ENCODE data around the gene TIGD3.
"Not testable (repeated sequence)": the region's sequence is repeated elsewhere in the genome, so short reads cannot be mapped to it uniquely, and the experiment has no call there.

TIGD3 gene

GRCh38 chr11:65327021-65327420 is 27.5 kb upstream of the TIGD3 start:
- DNase-seq = no peak

GRCh38 chr11:65329478-65329877 is 25.1 kb upstream of the TIGD3 start:
- no peak for DNase-seq

- DNase-seq = peak; percentile 79
Measured at GRCh38 chr11:65329944-65330403, 24.6 kb upstream of the TIGD3 start.

- DNase-seq = no peak
Measured at GRCh38 chr11:65330544-65330943, 24.0 kb upstream of the TIGD3 start.

- DNase-seq = not testable (repeated sequence)
Measured at GRCh38 chr11:65332591-65332990, 22.0 kb upstream of the TIGD3 start.

DNA sequence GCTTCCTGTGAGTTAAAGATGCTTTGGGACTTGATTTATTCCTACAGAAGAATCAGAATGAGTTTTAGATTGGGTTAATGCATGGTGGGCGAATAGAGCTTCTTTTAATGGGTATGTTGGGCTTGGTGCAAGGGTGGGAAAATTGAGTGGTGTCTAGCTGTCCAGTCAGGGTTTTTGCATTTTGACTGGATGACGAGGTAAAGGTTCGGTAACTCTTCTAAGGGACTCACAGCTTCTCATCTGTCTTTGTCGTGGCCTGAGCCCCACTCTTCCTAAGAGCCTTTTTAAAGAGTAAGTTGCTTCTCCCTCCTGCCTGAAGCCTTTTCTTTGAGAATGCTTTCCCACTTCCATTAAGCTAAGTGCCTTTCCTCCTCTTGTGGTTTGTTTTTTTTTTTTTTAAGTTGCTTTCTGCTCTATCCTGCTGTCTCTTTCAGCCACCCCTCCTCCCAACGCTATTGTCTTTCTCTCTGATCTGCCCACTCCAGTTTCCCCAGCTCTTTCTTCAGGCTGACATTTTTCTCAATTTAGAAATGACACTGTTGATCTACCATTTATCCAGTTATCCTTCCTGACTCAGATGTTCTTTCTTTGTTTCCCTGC is 19.8 kb upstream of the TIGD3 start:
- DNase-seq = no peak

DNA sequence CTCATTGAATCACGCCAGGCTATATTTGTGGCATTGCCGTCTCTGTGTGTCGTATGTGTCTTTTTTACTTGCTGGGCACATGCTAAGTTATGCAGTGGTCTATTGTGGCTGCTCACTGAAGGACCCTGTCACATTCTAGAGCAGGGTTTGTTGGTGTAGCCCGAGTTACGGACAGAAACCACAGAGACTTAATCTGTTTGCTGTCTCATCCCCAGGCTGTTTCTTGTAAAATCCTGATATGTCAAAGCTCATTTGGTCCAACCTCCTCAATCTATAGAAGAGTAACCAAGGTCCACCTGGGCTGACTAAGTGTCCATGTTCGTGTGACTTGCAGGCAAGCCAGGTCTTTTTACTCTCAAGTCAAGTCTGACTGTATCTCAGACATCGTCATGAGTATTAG is 15.9 kb upstream of the TIGD3 start:
- DNase-seq = no peak

DNA sequence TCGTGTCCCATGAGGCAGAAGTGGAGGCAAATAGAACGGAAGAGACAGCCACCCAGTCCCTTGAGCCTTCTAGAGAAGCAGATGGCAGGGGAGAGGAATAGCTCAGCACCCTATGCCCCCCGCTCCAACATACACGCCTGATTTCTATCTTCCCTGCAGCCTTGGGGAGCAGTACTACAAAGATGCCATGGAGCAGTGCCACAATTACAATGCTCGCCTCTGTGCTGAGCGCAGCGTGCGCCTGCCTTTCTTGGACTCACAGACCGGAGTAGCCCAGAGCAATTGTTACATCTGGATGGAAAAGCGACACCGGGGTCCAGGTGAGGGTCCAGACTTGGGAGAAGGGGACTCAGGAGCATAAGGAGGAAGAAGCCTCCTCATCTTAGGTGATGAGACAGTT is 14.3 kb upstream of the TIGD3 start:
- DNase-seq = no peak

DNA sequence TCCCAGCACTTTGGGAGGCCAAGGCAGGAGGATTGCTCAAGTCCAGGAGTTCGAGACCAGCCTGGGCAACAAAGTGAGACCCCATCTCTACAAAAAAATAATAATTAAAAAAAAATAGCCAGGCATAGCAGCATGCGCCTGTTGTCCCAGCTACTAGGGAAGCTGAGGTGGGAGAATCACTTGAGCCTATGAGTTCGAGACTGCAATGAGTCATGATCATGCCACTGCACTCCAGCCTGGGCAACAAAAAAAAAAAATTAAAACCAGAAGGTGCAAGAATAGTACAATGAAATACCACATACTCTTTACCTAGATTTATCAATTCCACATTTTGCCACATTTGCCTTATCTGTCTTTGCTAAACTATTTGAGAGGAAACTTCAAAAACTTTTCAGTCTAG is 12.7 kb upstream of the TIGD3 start:
- DNase-seq = no peak

GRCh38 chr11:65351511-65351910 is 3.0 kb upstream of the TIGD3 start:
- no peak for DNase-seq

- DNase-seq = no peak
Measured at GRCh38 chr11:65352783-65353182, 1.8 kb upstream of the TIGD3 start.

DNA sequence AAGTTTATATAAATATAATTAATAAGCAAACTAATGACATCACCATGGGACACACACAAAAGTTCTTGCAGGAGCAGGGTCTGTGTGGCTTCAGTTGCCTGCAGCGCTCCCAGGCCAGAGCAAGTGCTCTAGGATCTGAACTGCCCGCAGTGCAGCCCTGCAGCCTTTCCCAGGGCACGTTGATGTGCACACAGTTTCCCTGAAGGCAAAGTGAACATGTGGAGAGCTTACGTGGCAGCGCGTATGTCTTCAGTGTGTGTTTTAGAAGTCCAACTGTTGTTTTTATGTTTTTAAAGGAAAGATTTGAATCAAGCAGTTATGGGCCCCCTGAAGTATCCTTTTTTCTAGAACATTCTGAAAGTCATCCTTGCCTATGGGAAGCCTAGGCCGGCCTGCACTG is 1.2 kb upstream of the TIGD3 start:
- DNase-seq = no peak

DNA sequence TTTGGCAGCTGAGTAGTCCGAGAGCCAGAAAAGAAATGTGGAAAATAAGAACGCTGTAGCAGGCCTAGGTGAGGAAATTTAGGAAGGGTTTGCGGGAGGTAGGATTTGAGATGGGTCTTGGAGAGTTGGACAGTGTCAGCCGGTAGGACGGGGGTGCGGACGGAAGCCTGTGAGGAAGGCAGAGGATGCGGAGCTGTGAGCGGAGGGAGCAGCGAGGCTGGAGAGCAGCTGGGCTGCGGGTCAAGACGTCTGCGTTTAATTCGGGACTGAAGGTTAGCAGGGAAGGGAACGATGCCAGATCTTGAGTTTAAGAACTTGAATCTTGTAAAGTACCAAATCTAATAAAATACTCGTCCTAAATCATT is 669 bp upstream of the TIGD3 start:
- DNase-seq = no peak

- DNase-seq = peak; percentile 56
Measured at GRCh38 chr11:65355013-65355775, 643 bp downstream of the TIGD3 start.

GRCh38 chr11:65355776-65356393 is 1.3 kb downstream of the TIGD3 start:
- no peak for DNase-seq

DNA sequence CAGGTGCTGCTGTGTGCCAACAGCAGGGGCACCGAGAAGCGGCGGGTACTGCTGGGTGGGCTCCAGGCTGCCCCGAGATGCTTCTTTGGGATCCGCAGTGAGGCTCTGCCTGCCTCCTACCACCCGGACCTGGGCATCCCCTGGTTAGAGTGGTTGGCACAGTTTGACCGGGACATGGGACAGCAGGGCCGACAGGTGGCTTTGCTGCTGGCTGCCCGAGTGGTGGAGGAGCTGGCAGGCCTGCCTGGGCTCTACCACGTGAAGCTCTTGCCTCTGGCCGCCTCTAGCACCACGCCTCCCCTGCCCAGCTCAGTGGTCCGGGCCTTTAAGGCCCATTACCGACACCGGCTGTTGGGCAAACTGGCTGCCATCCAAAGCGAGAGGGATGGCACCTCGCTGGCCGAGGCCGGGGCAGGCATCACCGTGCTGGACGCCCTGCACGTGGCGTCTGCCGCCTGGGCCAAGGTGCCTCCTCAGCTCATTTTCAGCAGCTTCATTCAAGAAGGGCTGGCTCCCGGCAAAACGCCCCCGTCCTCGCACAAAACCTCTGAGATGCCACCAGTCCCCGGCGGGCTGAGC is 1.9 kb downstream of the TIGD3 start:
- no peak for DNase-seq

GRCh38 chr11:65357856-65358356 is 3.4 kb downstream of the TIGD3 start:
- DNase-seq = no peak

DNA sequence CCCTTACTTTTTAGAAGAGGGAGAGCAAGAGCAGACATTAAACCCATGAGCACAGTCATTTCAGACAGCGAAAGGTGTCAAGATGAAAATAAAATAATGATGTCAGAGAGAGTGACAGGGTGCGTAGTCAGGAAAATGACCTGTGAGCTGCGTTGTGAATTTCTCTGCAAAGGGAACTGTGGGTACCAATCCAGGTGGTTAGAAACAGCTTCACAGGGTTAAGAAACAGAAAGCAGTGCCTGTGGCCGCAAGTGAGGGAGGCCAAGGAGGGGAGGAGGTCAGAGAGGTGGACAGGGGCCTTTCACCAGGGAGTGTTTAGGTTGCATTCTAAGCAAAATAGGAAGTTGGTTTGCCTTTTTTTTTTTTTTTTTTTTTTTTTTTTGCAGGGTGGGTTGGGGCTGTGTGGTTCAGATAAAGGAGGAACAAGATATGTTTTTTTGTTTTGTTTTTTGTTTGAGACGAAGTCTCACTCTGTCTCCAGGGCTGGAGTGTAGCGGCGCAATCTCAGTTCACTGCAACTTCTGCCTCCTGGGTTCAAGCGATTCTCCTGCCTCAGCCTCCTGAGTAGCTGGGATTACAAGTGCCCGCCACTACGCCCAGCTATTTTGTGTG is 7.9 kb downstream of the TIGD3 start:
- DNase-seq = no peak

- no peak for DNase-seq
Measured at GRCh38 chr11:65362966-65363365, 8.4 kb downstream of the TIGD3 start.

DNA sequence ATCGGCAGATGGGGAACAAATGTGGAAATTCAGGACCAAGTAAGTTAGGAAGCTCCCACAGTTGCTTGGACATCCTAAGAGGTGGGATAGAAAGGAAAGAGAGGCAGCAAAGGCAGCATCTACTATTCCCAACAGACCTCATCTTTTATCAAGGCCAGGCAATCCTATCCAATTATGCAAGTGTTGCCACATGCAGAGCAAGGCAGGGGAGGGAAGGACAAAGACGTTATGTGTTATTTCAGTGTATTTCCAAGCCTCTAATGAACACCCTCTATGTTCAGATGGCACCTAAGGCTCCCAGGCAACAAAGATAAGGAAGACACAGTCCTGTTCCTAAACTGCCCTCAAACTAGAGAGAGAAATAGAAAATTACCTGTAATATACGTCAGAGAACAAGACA is 9.2 kb downstream of the TIGD3 start:
- DNase-seq = no peak

GRCh38 chr11:65366340-65366773 is 11.8 kb downstream of the TIGD3 start:
- DNase-seq = no peak

DNA sequence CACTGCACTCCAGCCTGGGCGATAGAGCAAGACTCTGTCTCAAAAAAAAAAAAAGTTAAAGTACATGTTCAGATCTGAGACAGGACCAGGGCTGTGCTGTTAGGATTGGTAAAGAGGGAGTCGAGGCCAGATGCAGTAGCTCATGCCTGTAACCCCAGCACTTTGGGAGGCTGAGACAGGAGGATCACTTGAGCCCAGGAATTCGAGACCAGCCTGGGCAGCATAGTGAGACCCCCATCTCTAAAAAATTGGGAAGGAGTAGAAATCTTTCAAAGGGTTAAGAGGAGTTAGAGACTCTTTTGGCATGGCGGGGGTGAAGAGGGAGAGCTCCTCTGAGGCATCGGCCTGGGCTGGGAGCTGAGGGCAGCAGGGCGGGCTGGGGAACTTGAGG is 16.1 kb downstream of the TIGD3 start:
- DNase-seq = no peak

GRCh38 chr11:65373839-65374580 is 19.5 kb downstream of the TIGD3 start:
- no peak for DNase-seq
